Fibroblast of pulmonary artery (primary cell): ENCODE data around the gene PODN.

ENCODE experiments used
- DNase-seq: peaks from one replicate; pipeline ENCODE4 v3.0.0-alpha.2; 2010; ENCODE audit warnings: low read depth
- H3K4me3 ChIP-seq: replicated peaks from 2 replicates; pipeline ENCODE4 v1.5.1; 2011; ENCODE audit warnings: low read depth, mild to moderate bottlenecking, control low read depth, low read length, moderate library complexity
- CTCF ChIP-seq: IDR thresholded peaks from 2 replicates; pipeline ENCODE4 v1.5.1; 2011; ENCODE audit warnings: mild to moderate bottlenecking, control low read depth, low read length, inconsistent platforms; ENCODE audit errors: missing control alignments

PODN gene

GRCh38 chr1:53093778-53094532 is 31.9 kb downstream of the PODN start:
- DNase-seq: peak; percentile 16
- H3K4me3 ChIP-seq: no peak overlapping the region
- no peak for TF ChIP-seq CTCF

- TF ChIP-seq CTCF: no peak
- DNase-seq: no peak
- no peak overlapping the region for H3K4me3 ChIP-seq
Observed at GRCh38 chr1:53094533-53094919, 32.5 kb downstream of the PODN start.

- no peak for TF ChIP-seq CTCF
- DNase-seq: peak; percentile 82
- H3K4me3 ChIP-seq: no peak overlapping the region
Observed at GRCh38 chr1:53104289-53104913, 42.4 kb downstream of the PODN start.

GRCh38 chr1:53107090-53107489 is 45.1 kb downstream of the PODN start:
- TF ChIP-seq CTCF: no peak
- no peak overlapping the region for H3K4me3 ChIP-seq
- DNase-seq: no peak

GRCh38 chr1:53107570-53108322 is 45.7 kb downstream of the PODN start:
- DNase-seq: peak; percentile 80
- H3K4me3 ChIP-seq: no peak overlapping the region
- TF ChIP-seq CTCF: no peak

- no peak overlapping the region for H3K4me3 ChIP-seq
- no peak for DNase-seq
- TF ChIP-seq CTCF: no peak
Observed at GRCh38 chr1:53108646-53109580, 46.9 kb downstream of the PODN start.
